SK-N-SH (cell line): ENCODE measurements around the gene TCEAL7. TPM values are rescaled to one million over a fixed set of nuclear protein-coding genes. Genes with fewer than 3 reads are reported as not detected.

ENCODE experiments used
- CTCF ChIA-PET: fragments of 300-600, 350-600 bp; formaldehyde crosslinking; extraction: SDS; loops from one replicate; lab custom pipeline; 2021; lab: Yijun Ruan, JAX
- POLR2A ChIA-PET: fragments of 350-600 bp; sonication (Branson Sonifier 250); formaldehyde crosslinking; extraction: SDS; loops from one replicate; lab custom pipeline; 2020; ENCODE audit warnings: antibody characterized with exemption, inconsistent platforms; lab: Yijun Ruan, JAX
- DNase-seq: peaks from one replicate; pipeline ENCODE4 v3.0.0; 2012
- H2AFZ ChIP-seq: fragments of 200-600 bp; sonication (generic); 2 replicates; pipeline ENCODE4 v1.8.1; 2016; ENCODE audit warnings: antibody characterized with exemption, mild to moderate bottlenecking, low read depth
- H3F3A ChIP-seq: fragments of 200-600 bp; sonication (generic); replicated peaks from 2 replicates; pipeline ENCODE3; 2016; ENCODE audit warnings: antibody characterized with exemption, mild to moderate bottlenecking; ENCODE audit not compliant: insufficient read depth
- H3K27ac ChIP-seq, 2 experiments: fragments of 200-500 bp in 1 of 2; fragments of 200-600 bp in 1 of 2; sonication (Bioruptor generic) in 1 of 2; sonication (generic), shearing (Covaris generic) in 1 of 2; 2 replicates each; pipeline versions ENCODE4 v1.5.1 to v1.6.1; 2014 to 2016; ENCODE audit warnings: low read depth in 2 of 2, inconsistent platforms in 1 of 2, low read length in 1 of 2, mild to moderate bottlenecking in 1 of 2, mixed read lengths in 1 of 2
- H3K27me3 ChIP-seq: fragments of 200-600 bp; sonication (generic), shearing (Covaris generic); 2 replicates; pipeline ENCODE4 v1.6.1; 2016; ENCODE audit warnings: mixed run types; ENCODE audit not compliant: insufficient read depth
- H3K36me3 ChIP-seq, 2 experiments: fragments of 200-500 bp in 1 of 2; fragments of 200-600 bp in 1 of 2; sonication (Bioruptor generic) in 1 of 2; sonication (generic) in 1 of 2; replicated peaks in 1 of 2; 2 replicates each; pipeline versions ENCODE3 to v1.5.1; 2014 to 2016; ENCODE audit warnings: low read length in 1 of 2, mild to moderate bottlenecking in 1 of 2; ENCODE audit not compliant: insufficient read depth in 2 of 2, control insufficient read depth in 1 of 2
- H3K4me1 ChIP-seq, 2 experiments: fragments of 200-500 bp in 1 of 2; fragments of 200-600 bp in 1 of 2; sonication (Bioruptor generic) in 1 of 2; sonication (generic), shearing (Covaris generic) in 1 of 2; 2 replicates each; pipeline versions ENCODE4 v1.5.1 to v1.6.1; 2014 to 2016; ENCODE audit warnings: low read depth in 1 of 2, low read length in 1 of 2, mixed run types in 1 of 2; ENCODE audit not compliant: insufficient read depth in 2 of 2, control insufficient read depth in 1 of 2
- H3K4me2 ChIP-seq: fragments of 200-600 bp; sonication (generic), shearing (Covaris generic); 2 replicates; pipeline ENCODE4 v1.6.1; 2017; ENCODE audit warnings: mixed run types
- H3K4me3 ChIP-seq, 2 experiments: fragments of 200-500 bp in 1 of 2; fragments of 200-600 bp in 1 of 2; sonication (Bioruptor generic) in 1 of 2; sonication (generic), shearing (Covaris generic) in 1 of 2; 2 replicates each; pipeline versions ENCODE4 v1.5.1 to v1.8.1; 2014 to 2016; ENCODE audit warnings: low read depth in 2 of 2, inconsistent platforms in 1 of 2, low read length in 1 of 2, mild to moderate bottlenecking in 1 of 2, mixed read lengths in 1 of 2, moderate library complexity in 1 of 2
- H3K79me2 ChIP-seq: fragments of 200-600 bp; sonication (generic); 2 replicates; pipeline ENCODE4 v1.8.1; 2017; ENCODE audit warnings: mild to moderate bottlenecking; ENCODE audit not compliant: insufficient read depth
- H3K9ac ChIP-seq: fragments of 200-600 bp; sonication (generic); 2 replicates; pipeline ENCODE4 v1.6.1; 2017; ENCODE audit warnings: mixed run types
- H3K9me2 ChIP-seq: fragments of 200-600 bp; sonication (generic); 2 replicates; pipeline ENCODE4 v1.6.1; 2017; ENCODE audit warnings: mixed run types
- H3K9me3 ChIP-seq: fragments of 200-600 bp; sonication (generic); 2 replicates; pipeline ENCODE4 v1.6.1; 2017; ENCODE audit warnings: mixed run types, mild to moderate bottlenecking, moderate library complexity
- H4K20me1 ChIP-seq: fragments of 200-600 bp; sonication (generic); 2 replicates; pipeline ENCODE4 v1.6.1; 2017; ENCODE audit warnings: mild to moderate bottlenecking, mixed run types; ENCODE audit not compliant: insufficient read depth
- CTCF ChIP-seq: fragments of 200-600 bp; sonication (generic); IDR thresholded peaks from 2 replicates; pipeline ENCODE4 v1.6.1; 2017; ENCODE audit warnings: antibody characterized with exemption, mild to moderate bottlenecking, moderate library complexity
- ELF1 ChIP-seq: IDR thresholded peaks from 2 replicates; pipeline ENCODE4 v1.4.0; 2012
- EP300 ChIP-seq, 2 experiments: IDR thresholded peaks; 2 replicates each; pipeline versions ENCODE4 v1.4.0 to v1.6.1; 2012; ENCODE audit warnings: borderline replicate concordance in 1 of 2, low read depth in 1 of 2, low read length in 1 of 2
- EZH2phosphoT487 ChIP-seq: fragments of 200-600 bp; sonication (generic); IDR thresholded peaks from 2 replicates; pipeline ENCODE4 v1.6.1; 2017; ENCODE audit warnings: low read depth, mixed run types, mild to moderate bottlenecking, antibody characterized with exemption, moderate library complexity, borderline replicate concordance
- FOSL2 ChIP-seq: IDR thresholded peaks from 2 replicates; pipeline ENCODE4 v1.4.0; 2012; ENCODE audit warnings: low read depth, mild to moderate bottlenecking, moderate library complexity, borderline replicate concordance
- FOXJ3 ChIP-seq: sonication (generic); formaldehyde crosslinking; IDR thresholded peaks from 2 replicates; pipeline ENCODE4 v1.5.1; 2020; ENCODE audit warnings: mild to moderate bottlenecking, missing genetic modification reagents
- GABPA ChIP-seq: IDR thresholded peaks from 2 replicates; pipeline ENCODE4 v1.4.0; 2012; ENCODE audit warnings: low read depth, mild to moderate bottlenecking
- JUND ChIP-seq: IDR thresholded peaks from 2 replicates; pipeline ENCODE4 v1.4.0; 2012
- MAX ChIP-seq: IDR thresholded peaks from 2 replicates; pipeline ENCODE4 v1.4.0; 2012; ENCODE audit warnings: low read depth
- MEF2A ChIP-seq: IDR thresholded peaks from 2 replicates; pipeline ENCODE4 v1.4.0; 2012; ENCODE audit warnings: low read depth, borderline replicate concordance
- MXI1 ChIP-seq: IDR thresholded peaks from 2 replicates; pipeline ENCODE4 v1.6.1; 2012; ENCODE audit warnings: mild to moderate bottlenecking, low read depth, low read length, improper control_type of control experiment
- NFIC ChIP-seq: IDR thresholded peaks from 2 replicates; pipeline ENCODE4 v1.4.0; 2012; ENCODE audit warnings: borderline replicate concordance
- NRF1 ChIP-seq: IDR thresholded peaks from 2 replicates; pipeline ENCODE4 v1.6.1; 2012; ENCODE audit warnings: low read depth, mild to moderate bottlenecking, low read length
- PBX3 ChIP-seq: IDR thresholded peaks from 2 replicates; pipeline ENCODE4; 2012
- POLR2AphosphoS5 ChIP-seq: IDR thresholded peaks from 2 replicates; pipeline ENCODE4 v1.6.1; 2012; ENCODE audit warnings: low read depth, low read length
- RAD21 ChIP-seq: IDR thresholded peaks from 2 replicates; pipeline ENCODE4 v1.6.1; 2012; ENCODE audit warnings: mild to moderate bottlenecking, low read length
- RCOR1 ChIP-seq: fragments of 150-350 bp; IDR thresholded peaks from 2 replicates; pipeline ENCODE4 v1.6.1; 2017; ENCODE audit warnings: antibody characterized with exemption, low read length
- SIN3A ChIP-seq: IDR thresholded peaks from 2 replicates; pipeline ENCODE4 v1.6.1; 2012; ENCODE audit warnings: low read depth, mild to moderate bottlenecking, low read length, moderate library complexity, borderline replicate concordance
- SMC3 ChIP-seq: IDR thresholded peaks from 2 replicates; pipeline ENCODE4 v1.6.1; 2012; ENCODE audit warnings: low read depth, low read length, improper control_type of control experiment
- TCF12 ChIP-seq: IDR thresholded peaks from 2 replicates; pipeline ENCODE4 v1.4.0; 2012
- YY1 ChIP-seq: IDR thresholded peaks from 2 replicates; pipeline ENCODE4 v1.4.0; 2012; ENCODE audit warnings: low read depth, mild to moderate bottlenecking
- ZBTB33 ChIP-seq: IDR thresholded peaks from 2 replicates; pipeline ENCODE4 v1.4.0; 2012; ENCODE audit warnings: low read depth, borderline replicate concordance
- WGBS: methylation state at CpG from one replicate; pipeline ENCODE4 v1.1.6; 2017; ENCODE audit warnings: low lambda C conversion rate; 5-methylcytosine and 5-hydroxymethylcytosine counted together
- polyA plus RNA-seq, 3 experiments: library from polyadenylated mRNA; depleted of rRNA; stranded (reverse); fragments of >200 nt; gene quantifications; 2 replicates each; pipeline ENCODE4 v1.2.3, GENCODE V29; 2012

TCEAL7 gene
- polyA plus RNA-seq, 1 of the 3 experiments (the other 2 are of a cell fraction), result 20.2 TPM

GRCh38 chrX:103347682-103348397 lies 17.8 kb downstream of the TCEAL7 start:
- Histone ChIP-seq H3K9ac (no peak overlapping the region), H3F3A (no peaks in the 10 kb centered on the region), H3K4me3 (no peak overlapping the region), H3K4me1 (no peaks in the 10 kb centered on the region), H3K27ac (no peak overlapping the region), H3K4me2 (no peak overlapping the region), H3K9me3 (no peaks in the 10 kb centered on the region), H3K36me3 (no peaks in the 10 kb centered on the region), H2AFZ (no peak overlapping the region), H3K27me3 (no peaks in the 10 kb centered on the region), H3K9me2 (no peaks in the 10 kb centered on the region), H4K20me1 (no peaks in the 10 kb centered on the region), H3K79me2 (no peaks in the 10 kb centered on the region)
- TF ChIP-seq POLR2AphosphoS5 (no peak), ELF1 (no peak), RAD21 (no peak), MEF2A (no peak), FOXJ3 (CRISPR knock-in tag) (no peak), JUND (no peak), EZH2phosphoT487 (no peak)
- 52% methylated on average over 29 of the region's 29 CpGs for WGBS
- DNase-seq, result no peak
- ChIA-PET POLR2A (no interaction called here), CTCF (no interaction called here)

GRCh38 chrX:103356130-103356798 lies 26.2 kb downstream of the TCEAL7 start, which contains the start of gene TCEAL9:
TCEAL9 (plus strand) TSS chrX:103356506; CDS start chrX:103357685, 1,179 bp downstream.
- 1% methylated on average over 18 of the region's 18 CpGs for WGBS
- Histone ChIP-seq H3K27ac (peak within 1 kb of the TSS; percentile 77 to 78), H3K9ac (peak within 1 kb of the TSS; percentile 93), H3K36me3 (peaks cover 7 to 9% of the 10 kb centered on the region in 2 experiments), H3F3A (no peaks in the 10 kb centered on the region), H3K4me3 (peak within 1 kb of the TSS; percentile 69 to 74), H2AFZ (peak within 1 kb of the TSS; percentile 94; the same call in 1 of the 2 replicates), H3K27me3 (no peaks in the 10 kb centered on the region), H3K4me2 (peak within 1 kb of the TSS; percentile 84), H3K79me2 (peaks cover 26% of the 10 kb centered on the region), H3K4me1 (peaks cover 0 to 3% of the 10 kb centered on the region in 2 experiments; a peak in 2 of 4 replicates), H4K20me1 (no peaks in the 10 kb centered on the region), H3K9me3 (no peaks in the 10 kb centered on the region), H3K9me2 (no peaks in the 10 kb centered on the region)
- ChIA-PET CTCF (interaction anchor here (0.7 to 2.7 kb wide), 5 partner anchors 15 to 274 kb away, joined by 3 to 8 read pairs (median 4); no protein-coding TSS in a partner anchor), POLR2A (interaction anchor here (1.0 to 2.6 kb wide), 5 partner anchors 16 to 79 kb away, joined by 3 to 11 read pairs (median 4); partner anchors contain the start of genes BEX2, BEX3 and TCEAL5)
- peak; percentile 71 for DNase-seq
- TF ChIP-seq RAD21, result no peak
- no peak for TF ChIP-seq GABPA
- TF ChIP-seq MAX, result no peak
- no peak for TF ChIP-seq JUND
- no peak for TF ChIP-seq CTCF
- no peak for TF ChIP-seq NRF1
- no peak for TF ChIP-seq ZBTB33
- no peak for TF ChIP-seq YY1
- 0 out of 2 replicates have a peak, but pooled peaks have one; percentile 5 for TF ChIP-seq MXI1
- no peak for TF ChIP-seq EP300 (IDR thresholded peaks at IDR 0.05; ENCODE audit: borderline replicate concordance in 1 of 2, low read depth in 1 of 2, low read length in 1 of 2)
- no peak for TF ChIP-seq FOSL2
- no peak for TF ChIP-seq NFIC
- no peak for TF ChIP-seq SMC3
- TF ChIP-seq POLR2AphosphoS5, result peak; percentile 81
- no peak for TF ChIP-seq RCOR1
- TF ChIP-seq TCF12, result no peak
- no peak for TF ChIP-seq PBX3
- no peak for TF ChIP-seq SIN3A
- no peak for TF ChIP-seq ELF1
